Activated CD4-positive, alpha-beta memory T cell treated with anti-CD3 and anti-CD28 coated beads for 36 hours (primary cell): Measurements from ENCODE around the gene KLK7. TPM values are rescaled to one million over a fixed set of nuclear protein-coding genes. Genes with fewer than 3 reads are reported as not detected.

Source experiments
- CTCF ChIA-PET: fragments of 350-600 bp; sonication (Branson Sonifier 250); formaldehyde crosslinking; loops from one replicate; lab custom pipeline; 2021; ENCODE audit warnings: antibody characterized with exemption, inconsistent platforms; lab: Charles Lee
- POLR2A ChIA-PET: fragments of 350-600 bp; sonication (Branson Sonifier 250); formaldehyde crosslinking; loops from one replicate; lab custom pipeline; 2021; ENCODE audit warnings: antibody characterized with exemption; lab: Charles Lee
- DNase-seq: peaks from one replicate; pipeline ENCODE4 v3.0.0-alpha.2; 2020
- H3K27ac Mint-ChIP-seq: one replicate; pipeline ENCODE4 v1.8.0; 2021; ENCODE audit warnings: mixed read lengths
- H3K27me3 Mint-ChIP-seq: one replicate; pipeline ENCODE4 v1.8.0; 2021; ENCODE audit warnings: mixed read lengths
- H3K36me3 Mint-ChIP-seq: one replicate; pipeline ENCODE4 v1.8.0; 2021; ENCODE audit warnings: mixed read lengths
- H3K4me1 Mint-ChIP-seq: one replicate; pipeline ENCODE4 v1.8.0; 2021; ENCODE audit warnings: low read depth, mixed read lengths
- H3K4me3 Mint-ChIP-seq: one replicate; pipeline ENCODE4 v1.8.0; 2021; ENCODE audit warnings: mild to moderate bottlenecking, mixed read lengths
- H3K9me3 Mint-ChIP-seq: one replicate; pipeline ENCODE4 v1.8.0; 2021; ENCODE audit warnings: mixed read lengths
- intact Hi-C: fragments of 100-400 bp; cut with micrococcal nuclease; formaldehyde crosslinking; loops from one replicate; pipeline ENCODE4 v1.15.1; 2023
- total RNA-seq, 2 experiments: library from RNA; stranded (reverse); gene quantifications; one replicate each; pipeline ENCODE4 v1.2.3, GENCODE V29; 2021

Gene KLK7
- total RNA-seq, 2 experiments from 2014 or later, result not detected

GRCh38 chr19:51022526-51022925 lies 38.8 kb upstream of the KLK7 start:
- no peak for DNase-seq
- intact Hi-C loops, result no loop called here
- peaks cover 7% of the 10 kb centered on the region for H3K4me1 Mint-ChIP-seq
- ChIA-PET CTCF (interaction anchor here (2.6 kb wide), 1 partner anchor 73 kb away, joined by 12 read pairs; no protein-coding TSS in a partner anchor), POLR2A (no interaction called here)
- H3K27ac Mint-ChIP-seq, result no peak overlapping the region
- no peaks in the 10 kb centered on the region for H3K36me3 Mint-ChIP-seq
- no peak overlapping the region for H3K4me3 Mint-ChIP-seq
- no peaks in the 10 kb centered on the region for H3K9me3 Mint-ChIP-seq
- peaks cover 32% of the 10 kb centered on the region for H3K27me3 Mint-ChIP-seq

GRCh38 chr19:51020988-51021651 lies 37.4 kb upstream of the KLK7 start:
- H3K36me3 Mint-ChIP-seq, result no peaks in the 10 kb centered on the region
- no peak overlapping the region for H3K4me3 Mint-ChIP-seq
- DNase-seq, result peak; percentile 23
- H3K27ac Mint-ChIP-seq, result no peak overlapping the region
- CTCF ChIA-PET, result interaction anchor here (0.7 to 2.6 kb wide), 7 partner anchors 11 to 137 kb away, joined by 3 to 12 read pairs (median 3); no protein-coding TSS in a partner anchor
- intact Hi-C loops, result no loop called here
- no peaks in the 10 kb centered on the region for H3K9me3 Mint-ChIP-seq
- peaks cover 39% of the 10 kb centered on the region for H3K27me3 Mint-ChIP-seq
- H3K4me1 Mint-ChIP-seq, result peaks cover 13% of the 10 kb centered on the region
- POLR2A ChIA-PET, result no interaction called here

- DNase-seq, result no peak
- H3K27me3 Mint-ChIP-seq, result peaks cover 51% of the 10 kb centered on the region
- H3K27ac Mint-ChIP-seq, result no peak within 1 kb of the TSS
- H3K4me1 Mint-ChIP-seq, result peaks cover 13% of the 10 kb centered on the region
- no peak within 1 kb of the TSS for H3K4me3 Mint-ChIP-seq
- ChIA-PET CTCF (no interaction called here), POLR2A (no interaction called here)
- no peaks in the 10 kb centered on the region for H3K36me3 Mint-ChIP-seq
- intact Hi-C loops, result loop anchor here (5.0 kb wide), 1 partner anchor 73 kb away; no protein-coding TSS in a partner anchor
- H3K9me3 Mint-ChIP-seq, result no peaks in the 10 kb centered on the region
Observed at GRCh38 chr19:51019544-51019925, 35.8 kb upstream of the KLK7 start, which contains the start of gene KLK10. Gene KLK10 (minus strand): TSS chr19:51019709. CDS start chr19:51019130, 579 bp downstream.

- DNase-seq, result no peak
- ChIA-PET POLR2A (no interaction called here), CTCF (no interaction called here)
- no peaks in the 10 kb centered on the region for H3K36me3 Mint-ChIP-seq
- H3K27me3 Mint-ChIP-seq, result peaks cover 57% of the 10 kb centered on the region
- intact Hi-C loops, result loop anchor here (5.0 kb wide), 1 partner anchor 73 kb away; no protein-coding TSS in a partner anchor
- peaks cover 13% of the 10 kb centered on the region for H3K4me1 Mint-ChIP-seq
- H3K9me3 Mint-ChIP-seq, result no peaks in the 10 kb centered on the region
- no peak overlapping the region for H3K27ac Mint-ChIP-seq
- no peak overlapping the region for H3K4me3 Mint-ChIP-seq
Observed at GRCh38 chr19:51018745-51019543, 35.2 kb upstream of the KLK7 start.

GRCh38 chr19:51016798-51017683 lies 33.3 kb upstream of the KLK7 start:
- Mint-ChIP-seq H3K27ac (no peak overlapping the region), H3K4me3 (no peak overlapping the region)
- intact Hi-C loops, result loop anchor here (5.0 kb wide), 1 partner anchor 75 kb away; no protein-coding TSS in a partner anchor

GRCh38 chr19:51015691-51016267 lies 32.1 kb upstream of the KLK7 start:
- Mint-ChIP-seq H3K9me3 (no peaks in the 10 kb centered on the region), H3K4me3 (no peak overlapping the region), H3K4me1 (peaks cover 13% of the 10 kb centered on the region), H3K36me3 (no peaks in the 10 kb centered on the region), H3K27me3 (peaks cover 60% of the 10 kb centered on the region), H3K27ac (no peak overlapping the region)
- POLR2A ChIA-PET, result no interaction called here
- intact Hi-C loops, result loop anchor here (5.0 kb wide), 1 partner anchor 77 kb away; no protein-coding TSS in a partner anchor
- no peak for DNase-seq
- CTCF ChIA-PET, result interaction anchor here (0.8 kb wide), 1 partner anchor 161 kb away, joined by 3 read pairs; no protein-coding TSS in a partner anchor

More at GRCh38 chr19:51016798-51017683, 33.3 kb upstream of the KLK7 start:
- Mint-ChIP-seq H3K27me3 (peaks cover 59% of the 10 kb centered on the region), H3K4me1 (peaks cover 13% of the 10 kb centered on the region), H3K9me3 (no peaks in the 10 kb centered on the region), H3K36me3 (no peaks in the 10 kb centered on the region)
- peak; percentile 40 for DNase-seq
- ChIA-PET POLR2A (no interaction called here), CTCF (interaction anchor here (0.8 to 1.5 kb wide), 4 partner anchors 15 to 160 kb away, joined by 3 to 4 read pairs (median 3); no protein-coding TSS in a partner anchor)

GRCh38 chr19:51014242-51014641 lies 30.5 kb upstream of the KLK7 start:
- H3K36me3 Mint-ChIP-seq, result no peaks in the 10 kb centered on the region
- no peak for DNase-seq
- no peak overlapping the region for H3K4me3 Mint-ChIP-seq
- H3K27me3 Mint-ChIP-seq, result peaks cover 60% of the 10 kb centered on the region
- POLR2A ChIA-PET, result no interaction called here
- peaks cover 11% of the 10 kb centered on the region for H3K4me1 Mint-ChIP-seq
- H3K27ac Mint-ChIP-seq, result no peak overlapping the region
- intact Hi-C loops, result no loop called here
- CTCF ChIA-PET, result no interaction called here
- no peaks in the 10 kb centered on the region for H3K9me3 Mint-ChIP-seq

- no peak for DNase-seq
- CTCF ChIA-PET, result no interaction called here
- Mint-ChIP-seq H3K36me3 (no peaks in the 10 kb centered on the region), H3K4me1 (peaks cover 6% of the 10 kb centered on the region), H3K4me3 (no peak overlapping the region), H3K9me3 (no peaks in the 10 kb centered on the region), H3K27ac (no peak overlapping the region), H3K27me3 (peaks cover 53% of the 10 kb centered on the region)
- intact Hi-C loops, result no loop called here
- POLR2A ChIA-PET, result no interaction called here
Observed at GRCh38 chr19:51012661-51013190, 29.0 kb upstream of the KLK7 start.

GRCh38 chr19:51010066-51010795 lies 26.5 kb upstream of the KLK7 start:
- Mint-ChIP-seq H3K4me1 (no peaks in the 10 kb centered on the region), H3K36me3 (no peaks in the 10 kb centered on the region), H3K9me3 (no peaks in the 10 kb centered on the region), H3K27me3 (peaks cover 32% of the 10 kb centered on the region), H3K27ac (no peak overlapping the region), H3K4me3 (no peak overlapping the region)
- intact Hi-C loops, result no loop called here
- no peak for DNase-seq
- POLR2A ChIA-PET, result no interaction called here
- CTCF ChIA-PET, result interaction anchor here (1.3 kb wide), 1 partner anchor 11 kb away, joined by 3 read pairs; no protein-coding TSS in a partner anchor

- ChIA-PET POLR2A (no interaction called here), CTCF (no interaction called here)
- intact Hi-C loops, result no loop called here
- Mint-ChIP-seq H3K9me3 (no peaks in the 10 kb centered on the region), H3K36me3 (no peaks in the 10 kb centered on the region), H3K27ac (no peak overlapping the region), H3K4me3 (no peak overlapping the region), H3K27me3 (peaks cover 25% of the 10 kb centered on the region), H3K4me1 (no peaks in the 10 kb centered on the region)
- no peak for DNase-seq
Observed at GRCh38 chr19:51009061-51009891, 25.6 kb upstream of the KLK7 start.
